ENCODE results near the gene XPR1.

XPR1 gene

GRCh38 chr1:180762796-180763195 is 131.0 kb downstream of the XPR1 start:
- H3K4me3 ChIP-seq (ENCODE audit: low read length): no peak overlapping the region
- TF ChIP-seq, protein P1, sequence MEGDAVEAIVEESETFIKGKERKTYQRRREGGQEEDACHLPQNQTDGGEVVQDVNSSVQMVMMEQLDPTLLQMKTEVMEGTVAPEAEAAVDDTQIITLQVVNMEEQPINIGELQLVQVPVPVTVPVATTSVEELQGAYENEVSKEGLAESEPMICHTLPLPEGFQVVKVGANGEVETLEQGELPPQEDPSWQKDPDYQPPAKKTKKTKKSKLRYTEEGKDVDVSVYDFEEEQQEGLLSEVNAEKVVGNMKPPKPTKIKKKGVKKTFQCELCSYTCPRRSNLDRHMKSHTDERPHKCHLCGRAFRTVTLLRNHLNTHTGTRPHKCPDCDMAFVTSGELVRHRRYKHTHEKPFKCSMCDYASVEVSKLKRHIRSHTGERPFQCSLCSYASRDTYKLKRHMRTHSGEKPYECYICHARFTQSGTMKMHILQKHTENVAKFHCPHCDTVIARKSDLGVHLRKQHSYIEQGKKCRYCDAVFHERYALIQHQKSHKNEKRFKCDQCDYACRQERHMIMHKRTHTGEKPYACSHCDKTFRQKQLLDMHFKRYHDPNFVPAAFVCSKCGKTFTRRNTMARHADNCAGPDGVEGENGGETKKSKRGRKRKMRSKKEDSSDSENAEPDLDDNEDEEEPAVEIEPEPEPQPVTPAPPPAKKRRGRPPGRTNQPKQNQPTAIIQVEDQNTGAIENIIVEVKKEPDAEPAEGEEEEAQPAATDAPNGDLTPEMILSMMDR (IDR thresholded peaks at IDR 0.05; ENCODE audit: insufficient read depth, low read depth, low read length, missing control alignments): no peak
- no peak for DNase-seq (ENCODE audit: low read depth)

DNA sequence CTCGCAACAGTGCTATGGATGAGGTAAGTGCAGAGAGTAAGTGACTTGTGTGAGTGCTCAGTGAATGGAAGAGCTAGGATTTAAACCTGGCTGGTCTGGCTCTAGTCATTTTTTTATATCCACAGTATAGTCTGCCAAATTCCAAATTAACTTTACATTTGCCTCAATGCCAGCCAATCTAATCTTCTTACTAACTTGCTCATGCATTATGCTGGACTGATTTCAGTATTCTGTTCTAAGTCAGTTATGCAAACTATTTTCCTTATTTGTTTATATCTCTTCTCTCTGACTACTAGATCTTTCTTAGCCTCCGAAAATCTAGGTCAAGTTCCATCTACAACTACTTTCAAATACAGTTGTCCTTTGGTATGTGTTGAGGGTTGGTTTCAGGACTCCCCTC is 133.3 kb downstream of the XPR1 start:
- no peak overlapping the region for H3K4me3 ChIP-seq (ENCODE audit: low read length)
- no peak for DNase-seq (ENCODE audit: low read depth)
- TF ChIP-seq, protein P1 (IDR thresholded peaks at IDR 0.05; ENCODE audit: insufficient read depth, low read depth, low read length, missing control alignments): no peak

DNA sequence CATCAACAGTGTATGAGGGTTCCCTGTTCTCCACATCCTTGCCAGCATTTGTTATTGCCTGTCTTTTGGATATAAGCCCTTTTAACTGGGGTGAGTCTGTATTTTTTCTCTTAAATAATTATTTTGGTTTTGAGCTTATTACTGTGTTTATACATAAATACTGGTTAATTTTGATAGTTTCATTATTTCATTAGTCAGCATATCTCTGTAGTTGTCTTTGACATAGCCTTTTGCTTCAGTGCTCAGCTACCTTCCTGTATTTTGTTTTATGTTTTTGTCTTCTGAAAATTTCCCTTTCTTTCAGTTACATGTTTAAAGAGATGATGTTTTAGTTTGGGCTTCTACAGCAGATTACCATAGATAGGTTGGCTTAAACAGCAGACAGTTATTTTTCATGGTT is 138.1 kb downstream of the XPR1 start:
- no peak for DNase-seq (ENCODE audit: low read depth)
- no peak overlapping the region for H3K4me3 ChIP-seq (ENCODE audit: low read length)
- TF ChIP-seq, protein P1 (IDR thresholded peaks at IDR 0.05; ENCODE audit: insufficient read depth, low read depth, low read length, missing control alignments): no peak

DNA sequence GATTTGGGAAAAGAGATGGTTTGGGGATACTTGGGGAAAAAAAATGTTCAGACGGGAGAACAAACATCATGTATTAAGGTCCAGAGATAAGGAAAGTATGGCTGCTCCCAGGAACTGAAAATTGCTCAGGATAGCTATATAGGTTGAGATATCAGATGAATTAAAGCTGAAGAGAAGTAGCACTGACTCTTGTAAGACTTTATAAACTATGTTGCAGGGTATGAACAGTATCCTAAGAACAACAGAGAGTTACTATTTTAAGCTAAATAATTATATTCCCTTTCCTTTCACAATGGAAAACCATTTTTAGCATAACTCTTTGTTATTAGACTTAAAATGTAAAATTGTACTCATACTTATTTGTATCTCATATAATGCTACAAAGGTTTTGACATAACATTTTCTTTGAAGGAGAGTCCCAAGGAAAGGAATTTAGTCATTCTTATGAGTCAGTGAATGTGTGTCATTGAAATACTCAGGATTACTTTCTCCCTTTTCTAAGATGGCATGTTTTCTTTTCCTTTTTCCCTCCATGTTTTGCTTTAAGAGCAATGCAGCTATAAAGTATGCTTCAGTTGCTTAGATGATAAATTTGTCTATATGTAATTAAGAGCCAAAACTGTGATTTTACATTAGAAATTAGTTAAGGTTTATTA is 141.5 kb downstream of the XPR1 start:
- TF ChIP-seq, protein P1 (IDR thresholded peaks at IDR 0.05; ENCODE audit: insufficient read depth, low read depth, low read length, missing control alignments): no peak
- H3K4me3 ChIP-seq (ENCODE audit: low read length): no peak overlapping the region
- DNase-seq (ENCODE audit: low read depth): peak; percentile 65

DNA sequence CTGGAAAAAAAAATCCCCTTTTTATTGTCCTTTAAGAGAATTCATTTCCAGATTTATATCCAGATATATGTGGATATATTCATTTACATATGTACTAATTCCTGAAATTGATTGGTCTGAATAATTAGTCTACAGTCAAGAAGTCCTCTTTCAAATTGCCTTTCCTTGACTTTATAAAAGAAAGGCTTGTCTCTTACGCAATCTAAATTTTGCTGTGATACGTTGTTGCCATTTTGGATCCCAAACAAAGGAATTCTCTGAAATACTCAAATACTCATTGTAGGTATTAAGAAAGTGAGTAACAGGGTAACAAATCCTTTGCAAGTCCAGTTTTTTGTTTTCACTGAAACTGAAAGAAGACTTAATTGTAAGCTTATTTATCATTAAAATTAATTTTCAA is 144.0 kb downstream of the XPR1 start:
- TF ChIP-seq, protein P1 (IDR thresholded peaks at IDR 0.05; ENCODE audit: insufficient read depth, low read depth, low read length, missing control alignments): no peak
- no peak overlapping the region for H3K4me3 ChIP-seq (ENCODE audit: low read length)
- no peak for DNase-seq (ENCODE audit: low read depth)

DNA sequence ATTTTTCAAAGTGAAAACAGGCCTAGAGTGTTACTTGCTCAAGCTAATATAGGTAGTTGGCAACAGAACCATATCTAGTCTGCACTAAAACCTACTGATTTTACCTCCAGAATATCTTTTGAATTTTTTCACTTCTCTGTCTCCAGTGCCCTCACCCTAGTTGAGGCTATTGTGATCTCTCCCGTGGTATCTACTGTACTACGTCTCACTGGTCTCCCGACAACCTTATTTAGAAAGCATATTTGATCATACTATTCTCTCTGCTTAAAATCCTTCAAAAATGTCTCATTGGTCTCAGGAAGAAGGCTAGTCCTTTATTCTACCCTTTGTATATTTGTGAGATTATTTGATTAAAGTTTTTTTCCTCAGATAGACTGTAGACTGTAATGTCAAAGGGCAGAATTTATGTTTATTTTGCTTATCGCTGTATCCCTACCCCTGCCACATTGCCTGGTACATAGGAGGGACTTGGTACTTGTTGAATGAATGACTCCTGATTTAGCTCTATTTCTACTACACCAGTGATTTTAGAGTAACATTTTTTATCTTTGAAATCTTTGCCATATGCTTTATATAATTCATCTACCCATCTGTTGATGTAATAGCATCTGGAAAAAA is 145.4 kb downstream of the XPR1 start:
- DNase-seq (ENCODE audit: low read depth): no peak
- TF ChIP-seq, protein P1 (IDR thresholded peaks at IDR 0.05; ENCODE audit: insufficient read depth, low read depth, low read length, missing control alignments): no peak
- H3K4me3 ChIP-seq (ENCODE audit: low read length): no peak overlapping the region

All from epithelial cell of esophagus (primary cell).